ENCODE measurements around the gene DCANP1. TPM values are rescaled to one million over a fixed set of nuclear protein-coding genes. Genes with fewer than 3 reads are reported as not detected.
"Not testable (repeated sequence)": the region's sequence is repeated elsewhere in the genome, so short reads cannot be mapped to it uniquely, and the experiment has no call there.

DCANP1 gene
- total and polyA plus RNA-seq, 9 of the 15 experiments (the other 6 are each of a cell fraction or from before 2014, with no cell fraction given): not detected

GRCh38 chr5:135495531-135495930 lies 48.4 kb upstream of the DCANP1 start:
- H3K4me2 ChIP-seq (ENCODE audit: insufficient read depth, low read length); CTCF ChIA-PET (ENCODE audit: low intra/inter-chr PET ratio); DNase-seq (ENCODE audit: extremely low read depth in 1 of 4, low spot score in 3 of 4); H2AFZ ChIP-seq (ENCODE audit: low read depth, low read length); in situ Hi-C loops (cut with MboI); H3K27me3 ChIP-seq (ENCODE audit: control insufficient read depth in 2 of 2, insufficient read depth in 2 of 2, low read length in 2 of 2); H3K9me3 ChIP-seq (replicated peaks; ENCODE audit: control insufficient read depth, insufficient read depth, low read depth, low read length); H3K9me1 ChIP-seq (ENCODE audit: control insufficient read depth, insufficient read depth, low read length); ATAC-seq; H3K9ac ChIP-seq (ENCODE audit: insufficient read depth in 1 of 2, low read depth in 2 of 2, low read length in 2 of 2); BruUV-seq (replicated peaks); intact Hi-C loops (cut with micrococcal nuclease); H4K20me1 ChIP-seq (replicated peaks; ENCODE audit: control insufficient read depth, insufficient read depth, low read length); H3K36me3 ChIP-seq (ENCODE audit: control insufficient read depth, insufficient read depth, low read length); H3K4me3 ChIP-seq; H3K27ac ChIP-seq (ENCODE audit: extremely low read depth, low read depth, low read length); H3K79me2 ChIP-seq (ENCODE audit: control insufficient read depth, insufficient read depth, low read length): not testable (repeated sequence)
- TF ChIP-seq SPI1 (IDR thresholded peaks at IDR 0.05; ENCODE audit: borderline replicate concordance, low read depth, low read length) (0 out of 2 replicates have a peak, but pooled peaks have one; percentile 15), ZFP36 (IDR thresholded peaks at IDR 0.05; ENCODE audit: low read depth, low read length, partially characterized antibody) (peak; percentile 69), FOSL1 (tag; conservative IDR thresholded peaks at IDR 0.05) (peak; percentile 36; the same call in 1 of the 2 replicates), L3MBTL2 (IDR thresholded peaks at IDR 0.05) (0 out of 2 replicates have a peak, but pooled peaks have one; percentile 23), CBFA2T3 (IDR thresholded peaks at IDR 0.05) (peak; percentile 15; the same call in 1 of the 2 replicates), ZNF766 (CRISPR knock-in tag; conservative IDR thresholded peaks at IDR 0.05) (peak; percentile 85)
- POLR2A ChIA-PET: interaction anchor here (0.6 to 1.3 kb wide), 2 partner anchors 9 to 53 kb away, joined by 3 read pairs; no protein-coding TSS in a partner anchor
- 24% methylated on average over 4 of the region's 4 CpGs for WGBS (ENCODE audit: insufficient coverage, low coverage, missing lambda C conversion rate)
- FAIRE-seq: peak; percentile 65
- H3K4me1 ChIP-seq (replicated peaks in 1 of 2; ENCODE audit: control insufficient read depth in 2 of 2, insufficient read depth in 2 of 2, low read length in 2 of 2): peaks cover 3 to 13% of the 10 kb centered on the region in 2 experiments; a peak in 4 of 5 replicates

- no peak overlapping the region for H3K4me3 ChIP-seq
- POLR2A ChIA-PET: interaction anchor here (0.6 to 1.3 kb wide), 3 partner anchors 10 to 21 kb away, joined by 3 read pairs; no protein-coding TSS in a partner anchor
- DNase-seq (ENCODE audit: extremely low read depth in 1 of 4, low spot score in 3 of 4) (no peak), FAIRE-seq (no peak), ATAC-seq (no peak)
- 46% methylated on average over 5 of the region's 5 CpGs for WGBS (ENCODE audit: insufficient coverage, low coverage, missing lambda C conversion rate)
- intact Hi-C loops (cut with micrococcal nuclease): no loop called here
- peaks cover 10% of the 10 kb centered on the region for H4K20me1 ChIP-seq (replicated peaks; ENCODE audit: control insufficient read depth, insufficient read depth, low read length)
- no peak overlapping the region for H3K9ac ChIP-seq (ENCODE audit: insufficient read depth in 1 of 2, low read depth in 2 of 2, low read length in 2 of 2)
- peaks cover 3 to 26% of the 10 kb centered on the region in 2 experiments; a peak in 4 of 5 replicates for H3K4me1 ChIP-seq (replicated peaks in 1 of 2; ENCODE audit: control insufficient read depth in 2 of 2, insufficient read depth in 2 of 2, low read length in 2 of 2)
- CTCF ChIA-PET (ENCODE audit: low intra/inter-chr PET ratio): no interaction called here
- in situ Hi-C loops (cut with MboI): no loop called here
- no peak overlapping the region for H3K4me2 ChIP-seq (ENCODE audit: insufficient read depth, low read length)
- H3K79me2 ChIP-seq (ENCODE audit: control insufficient read depth, insufficient read depth, low read length): no peaks in the 10 kb centered on the region
- BruUV-seq (replicated peaks): no TSS peak
- H3K27me3 ChIP-seq (ENCODE audit: control insufficient read depth in 2 of 2, insufficient read depth in 2 of 2, low read length in 2 of 2): peaks cover 0 to 9% of the 10 kb centered on the region in 2 experiments; a peak in 1 of 5 replicates
- no peaks in the 10 kb centered on the region for H3K36me3 ChIP-seq (ENCODE audit: control insufficient read depth, insufficient read depth, low read length)
- H2AFZ ChIP-seq (ENCODE audit: low read depth, low read length): no peak overlapping the region
- H3K27ac ChIP-seq (ENCODE audit: extremely low read depth, low read depth, low read length): no peak overlapping the region
- H3K9me3 ChIP-seq (replicated peaks; ENCODE audit: control insufficient read depth, insufficient read depth, low read depth, low read length): no peaks in the 10 kb centered on the region
- H3K9me1 ChIP-seq (ENCODE audit: control insufficient read depth, insufficient read depth, low read length): no peaks in the 10 kb centered on the region
- TF ChIP-seq SIX5 (IDR thresholded peaks at IDR 0.05; ENCODE audit: borderline replicate concordance in 1 of 2, insufficient read depth in 1 of 2, low read depth in 1 of 2, low read length in 2 of 2) (no peak), KLF1 (tag; IDR thresholded peaks at IDR 0.05) (no peak), STAG1 (CRISPR knock-in tag; IDR thresholded peaks at IDR 0.05; ENCODE audit: borderline replicate concordance) (no peak), ZNF589 (CRISPR knock-in tag; IDR thresholded peaks at IDR 0.05; ENCODE audit: low read depth) (no peak), ZSCAN32 (CRISPR knock-in tag; IDR thresholded peaks at IDR 0.05) (no peak), RUNX1 (IDR thresholded peaks at IDR 0.05; ENCODE audit: low read depth) (no peak), ELF2 (CRISPR knock-in tag; IDR thresholded peaks at IDR 0.05) (no peak), HES1 (IDR thresholded peaks at IDR 0.05; ENCODE audit: low read depth) (no peak)
- TF ChIP-seq, protein P1, sequence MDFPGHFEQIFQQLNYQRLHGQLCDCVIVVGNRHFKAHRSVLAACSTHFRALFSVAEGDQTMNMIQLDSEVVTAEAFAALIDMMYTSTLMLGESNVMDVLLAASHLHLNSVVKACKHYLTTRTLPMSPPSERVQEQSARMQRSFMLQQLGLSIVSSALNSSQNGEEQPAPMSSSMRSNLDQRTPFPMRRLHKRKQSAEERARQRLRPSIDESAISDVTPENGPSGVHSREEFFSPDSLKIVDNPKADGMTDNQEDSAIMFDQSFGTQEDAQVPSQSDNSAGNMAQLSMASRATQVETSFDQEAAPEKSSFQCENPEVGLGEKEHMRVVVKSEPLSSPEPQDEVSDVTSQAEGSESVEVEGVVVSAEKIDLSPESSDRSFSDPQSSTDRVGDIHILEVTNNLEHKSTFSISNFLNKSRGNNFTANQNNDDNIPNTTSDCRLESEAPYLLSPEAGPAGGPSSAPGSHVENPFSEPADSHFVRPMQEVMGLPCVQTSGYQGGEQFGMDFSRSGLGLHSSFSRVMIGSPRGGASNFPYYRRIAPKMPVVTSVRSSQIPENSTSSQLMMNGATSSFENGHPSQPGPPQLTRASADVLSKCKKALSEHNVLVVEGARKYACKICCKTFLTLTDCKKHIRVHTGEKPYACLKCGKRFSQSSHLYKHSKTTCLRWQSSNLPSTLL (IDR thresholded peaks at IDR 0.05): no peak
Measured at GRCh38 chr5:135494196-135494595, 47.0 kb upstream of the DCANP1 start.
